ENCODE data around the gene ELP4. TPM values are rescaled to one million over a fixed set of nuclear protein-coding genes. Genes with fewer than 3 reads are reported as not detected.

Gene ELP4, protein sequence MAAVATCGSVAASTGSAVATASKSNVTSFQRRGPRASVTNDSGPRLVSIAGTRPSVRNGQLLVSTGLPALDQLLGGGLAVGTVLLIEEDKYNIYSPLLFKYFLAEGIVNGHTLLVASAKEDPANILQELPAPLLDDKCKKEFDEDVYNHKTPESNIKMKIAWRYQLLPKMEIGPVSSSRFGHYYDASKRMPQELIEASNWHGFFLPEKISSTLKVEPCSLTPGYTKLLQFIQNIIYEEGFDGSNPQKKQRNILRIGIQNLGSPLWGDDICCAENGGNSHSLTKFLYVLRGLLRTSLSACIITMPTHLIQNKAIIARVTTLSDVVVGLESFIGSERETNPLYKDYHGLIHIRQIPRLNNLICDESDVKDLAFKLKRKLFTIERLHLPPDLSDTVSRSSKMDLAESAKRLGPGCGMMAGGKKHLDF
- total RNA-seq (2014; rRNA removed) (19.4 and 19.9 TPM in 2 replicates), Bru-seq, nascent RNA (percentile 60 among the genes with signal in this experiment), BruChase-seq, experiment 1, labeled RNA remaining after a 6-hour chase (percentile 49 among the genes with signal in this experiment), BruChase-seq, experiment 2, labeled RNA remaining after a 2-hour chase (percentile 57 among the genes with signal in this experiment)
- long read RNA-seq, full-length matches to known transcripts, result 14 of 20 reads
- long read RNA-seq, partial matches to known transcripts, result 3 of 20 reads
- long read RNA-seq, other reads (novel, unspliced or antisense), result 3 of 20 reads

DNA sequence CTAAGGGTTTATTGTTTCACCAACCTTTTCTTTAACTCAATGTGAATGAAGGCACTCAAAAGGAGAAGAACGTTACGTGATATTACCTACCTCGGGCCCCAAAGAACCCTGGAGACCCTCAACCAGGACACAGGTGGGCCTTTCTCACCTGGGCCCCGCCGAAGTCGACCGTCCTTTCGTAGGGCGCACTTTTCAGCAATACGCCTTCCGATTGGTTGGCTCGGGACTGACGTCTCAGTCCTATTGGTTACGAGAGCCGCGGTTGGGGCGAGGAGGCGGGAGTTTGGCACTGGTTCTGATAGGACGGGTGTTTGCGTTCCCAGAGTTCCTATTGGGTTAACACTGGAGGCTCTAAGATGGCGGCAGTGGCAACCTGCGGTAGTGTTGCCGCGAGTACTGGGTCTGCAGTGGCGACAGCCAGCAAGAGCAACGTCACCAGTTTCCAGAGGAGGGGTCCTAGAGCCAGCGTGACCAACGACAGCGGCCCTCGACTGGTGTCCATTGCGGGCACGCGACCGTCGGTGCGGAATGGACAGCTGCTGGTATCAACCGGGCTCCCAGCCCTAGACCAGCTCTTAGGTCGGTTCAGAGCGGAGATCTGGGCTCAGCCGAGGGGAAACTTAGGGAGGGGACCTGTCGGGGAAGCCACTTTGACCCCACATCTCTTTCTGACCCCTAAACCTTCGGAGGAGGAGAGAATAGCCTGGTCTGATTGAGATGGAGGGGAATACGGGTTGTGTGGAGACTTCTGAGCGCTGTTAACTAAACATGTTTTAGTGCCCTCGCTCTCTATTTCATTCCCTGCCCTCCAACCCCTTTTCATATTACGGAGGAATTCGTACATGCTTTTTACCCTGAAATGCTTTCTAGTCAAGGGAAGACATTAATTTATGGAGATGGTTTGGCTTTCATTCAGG lies at the start of gene ELP4, which contains the start of gene IMMP1L:
ELP4 (plus strand) TSS at position 339 of the 917 bp plus-strand sequence; CDS start at position 357, 18 bp downstream.
IMMP1L (minus strand) TSS at position 194 of the 917 bp plus-strand sequence. CDS start 46,346 bp downstream, outside the sequence.
- H3K4me2 ChIP-seq (ENCODE audit: low read length), result peak within 1 kb of the TSS; percentile 91
- TF ChIP-seq EZH2 (IDR thresholded peaks at IDR 0.05; ENCODE audit: low read length, unreplicated experiment), result no peak
- TF ChIP-seq EZH2phosphoT487 (IDR thresholded peaks at IDR 0.05; ENCODE audit: borderline replicate concordance, low read length), result no peak
- TF ChIP-seq, protein P1, sequence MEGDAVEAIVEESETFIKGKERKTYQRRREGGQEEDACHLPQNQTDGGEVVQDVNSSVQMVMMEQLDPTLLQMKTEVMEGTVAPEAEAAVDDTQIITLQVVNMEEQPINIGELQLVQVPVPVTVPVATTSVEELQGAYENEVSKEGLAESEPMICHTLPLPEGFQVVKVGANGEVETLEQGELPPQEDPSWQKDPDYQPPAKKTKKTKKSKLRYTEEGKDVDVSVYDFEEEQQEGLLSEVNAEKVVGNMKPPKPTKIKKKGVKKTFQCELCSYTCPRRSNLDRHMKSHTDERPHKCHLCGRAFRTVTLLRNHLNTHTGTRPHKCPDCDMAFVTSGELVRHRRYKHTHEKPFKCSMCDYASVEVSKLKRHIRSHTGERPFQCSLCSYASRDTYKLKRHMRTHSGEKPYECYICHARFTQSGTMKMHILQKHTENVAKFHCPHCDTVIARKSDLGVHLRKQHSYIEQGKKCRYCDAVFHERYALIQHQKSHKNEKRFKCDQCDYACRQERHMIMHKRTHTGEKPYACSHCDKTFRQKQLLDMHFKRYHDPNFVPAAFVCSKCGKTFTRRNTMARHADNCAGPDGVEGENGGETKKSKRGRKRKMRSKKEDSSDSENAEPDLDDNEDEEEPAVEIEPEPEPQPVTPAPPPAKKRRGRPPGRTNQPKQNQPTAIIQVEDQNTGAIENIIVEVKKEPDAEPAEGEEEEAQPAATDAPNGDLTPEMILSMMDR (conservative IDR thresholded peaks at IDR 0.05; ENCODE audit: low read depth, low read length), result no peak
- peak within 1 kb of the TSS; percentile 27; the same call in 1 of the 2 replicates for H3K27ac ChIP-seq (ENCODE audit: low read length)
- H3K36me3 ChIP-seq (ENCODE audit: low read depth, low read length), result peaks cover 4% of the 10 kb centered on the region; the same call in 1 of the 2 replicates
- no peaks in the 10 kb centered on the region for H3K9me2 ChIP-seq (replicated peaks; ENCODE audit: low read length)
- intact Hi-C loops (cut with micrococcal nuclease), result loop anchor here (1.0 to 5.0 kb wide), 3 partner anchors 301 to 363 kb away; partner anchors contain the start of gene PAX6
- DNase-seq (peak; percentile 97), ATAC-seq (peak; percentile 96)
- H4K20me1 ChIP-seq (ENCODE audit: low read length), result no peaks in the 10 kb centered on the region
- peaks cover 29% of the 10 kb centered on the region for H3K4me1 ChIP-seq (ENCODE audit: insufficient read depth, low read length)
- peak within 1 kb of the TSS; percentile 99 for H2AFZ ChIP-seq (ENCODE audit: low read length)
- no peaks in the 10 kb centered on the region for H3K9me3 ChIP-seq (ENCODE audit: low read length)
- peaks cover 85% of the 10 kb centered on the region for H3K79me2 ChIP-seq (ENCODE audit: low read length)
- BruUV-seq (replicated peaks), result no TSS peak
- H3K9ac ChIP-seq (ENCODE audit: low read length), result peak within 1 kb of the TSS; percentile 87
- ChIA-PET POLR2A (ENCODE audit: unreplicated experiment) (interaction anchor here (0.8 kb wide), 1 partner anchor 301 kb away, joined by 4 read pairs; no protein-coding TSS in a partner anchor), CTCF (no interaction called here)
- no peaks in the 10 kb centered on the region for H3K27me3 ChIP-seq (ENCODE audit: low read length)
- H3K4me3 ChIP-seq (ENCODE audit: low read length), result peak within 1 kb of the TSS; percentile 96
- no peaks in the 10 kb centered on the region for H3F3A ChIP-seq (ENCODE audit: low read length, unreplicated experiment)

DNA sequence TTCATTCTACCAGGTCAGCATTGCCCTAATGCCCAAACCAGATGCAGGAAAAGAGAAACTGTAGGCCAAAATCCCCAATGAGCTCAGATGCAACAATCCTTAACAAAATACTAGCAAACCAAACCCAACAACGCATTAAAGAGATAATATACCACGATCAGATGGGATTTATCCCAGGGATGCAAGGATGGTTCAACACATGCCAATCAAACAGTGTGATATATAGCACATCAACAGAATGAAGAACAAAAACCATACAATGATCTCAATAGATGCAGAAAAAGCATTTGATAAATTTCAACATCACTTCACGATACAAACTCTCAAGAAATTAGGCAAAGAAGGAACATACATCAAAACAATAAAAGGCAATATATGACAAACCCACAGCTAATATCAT lies 45.1 kb upstream of the ELP4 start:
- Histone ChIP-seq H3K9me3 (ENCODE audit: low read length) (no peaks in the 10 kb centered on the region), H4K20me1 (ENCODE audit: low read length) (no peaks in the 10 kb centered on the region), H3K9me2 (replicated peaks; ENCODE audit: low read length) (no peaks in the 10 kb centered on the region), H3K36me3 (ENCODE audit: low read depth, low read length) (peaks cover 24% of the 10 kb centered on the region; the same call in 1 of the 2 replicates), H3K4me2 (ENCODE audit: low read length) (no peak overlapping the region), H3K27me3 (ENCODE audit: low read length) (no peaks in the 10 kb centered on the region), H3K9ac (ENCODE audit: low read length) (no peak overlapping the region), H3F3A (ENCODE audit: low read length, unreplicated experiment) (no peaks in the 10 kb centered on the region), H3K4me1 (ENCODE audit: insufficient read depth, low read length) (no peaks in the 10 kb centered on the region), H3K4me3 (ENCODE audit: low read length) (no peak overlapping the region), H2AFZ (ENCODE audit: low read length) (no peak overlapping the region), H3K27ac (ENCODE audit: low read length) (no peak overlapping the region), H3K79me2 (ENCODE audit: low read length) (no peaks in the 10 kb centered on the region)
- TF ChIP-seq EZH2 (IDR thresholded peaks at IDR 0.05; ENCODE audit: low read length, unreplicated experiment), result no peak
- no peak for TF ChIP-seq EZH2phosphoT487 (IDR thresholded peaks at IDR 0.05; ENCODE audit: borderline replicate concordance, low read length)
- TF ChIP-seq, protein P1 (conservative IDR thresholded peaks at IDR 0.05; ENCODE audit: low read depth, low read length), result no peak
- DNase-seq, result no peak
- CTCF ChIA-PET, result no interaction called here
- ATAC-seq, result no peak
- BruUV-seq (replicated peaks), result no TSS peak
- intact Hi-C loops (cut with micrococcal nuclease), result no loop called here
- POLR2A ChIA-PET (ENCODE audit: unreplicated experiment), result no interaction called here

Data from PC-3 (cell line).